AG09309 (cell line): ENCODE results near the gene RNF183.

Experiments
- DNase-seq: peaks from one replicate; pipeline ENCODE4 v3.0.0-alpha.2; 2010; ENCODE audit warnings: low read depth
- H3K4me3 ChIP-seq: 2 replicates; pipeline ENCODE4 v1.5.1; 2011; ENCODE audit warnings: mild to moderate bottlenecking, low read depth, low read length, moderate library complexity; ENCODE audit not compliant: control insufficient read depth
- TF ChIP-seq, protein P1 (sequence below): IDR thresholded peaks from 2 replicates; pipeline ENCODE4 v1.5.1; 2011; ENCODE audit warnings: mild to moderate bottlenecking, low read depth, low read length, inconsistent platforms; ENCODE audit not compliant: insufficient read depth, control insufficient read depth; ENCODE audit errors: missing control alignments

The RNF183 gene

DNA sequence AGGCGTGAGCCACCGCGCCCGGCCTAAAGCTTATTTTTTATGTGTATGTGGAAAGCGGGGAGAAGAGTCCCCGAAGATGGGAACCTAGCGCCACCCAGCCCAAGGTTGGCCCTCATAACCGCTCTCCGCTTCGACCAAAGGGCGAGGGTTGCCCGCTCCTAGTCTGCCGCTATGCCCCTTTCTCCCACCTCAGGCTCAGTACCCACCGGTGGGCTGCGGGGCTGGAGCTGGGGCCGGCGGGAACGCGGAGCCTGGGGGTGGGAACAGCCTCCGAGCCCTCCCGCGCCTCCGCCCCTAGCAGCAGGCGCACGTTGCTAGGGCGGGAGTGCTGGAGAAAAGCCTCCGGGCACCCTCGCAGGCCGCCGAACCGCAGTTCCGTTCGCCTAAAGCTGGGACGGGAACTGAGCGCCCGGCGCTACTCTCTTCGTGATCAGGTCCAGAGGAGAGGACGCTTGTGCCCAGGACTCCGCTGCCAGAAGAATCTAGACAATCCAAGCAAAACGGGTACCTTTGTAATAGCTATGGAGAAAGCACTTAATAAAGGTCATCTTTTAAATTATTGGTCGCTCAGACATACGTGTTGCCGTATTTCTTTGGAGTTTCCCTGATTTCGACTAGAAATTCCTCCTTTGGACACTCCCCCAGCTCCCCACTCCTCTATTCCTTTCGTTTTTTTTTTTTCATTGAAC lies 37.0 kb upstream of the RNF183 start, which contains the start of gene WDR31:
TSS of gene WDR31 (minus strand) at position 265 of the 689 bp plus-strand sequence. CDS start 8,253 bp downstream, outside the sequence.
- peak within 1 kb of the TSS; percentile 84 for H3K4me3 ChIP-seq
- DNase-seq: peak; percentile 55
- TF ChIP-seq, protein P1, sequence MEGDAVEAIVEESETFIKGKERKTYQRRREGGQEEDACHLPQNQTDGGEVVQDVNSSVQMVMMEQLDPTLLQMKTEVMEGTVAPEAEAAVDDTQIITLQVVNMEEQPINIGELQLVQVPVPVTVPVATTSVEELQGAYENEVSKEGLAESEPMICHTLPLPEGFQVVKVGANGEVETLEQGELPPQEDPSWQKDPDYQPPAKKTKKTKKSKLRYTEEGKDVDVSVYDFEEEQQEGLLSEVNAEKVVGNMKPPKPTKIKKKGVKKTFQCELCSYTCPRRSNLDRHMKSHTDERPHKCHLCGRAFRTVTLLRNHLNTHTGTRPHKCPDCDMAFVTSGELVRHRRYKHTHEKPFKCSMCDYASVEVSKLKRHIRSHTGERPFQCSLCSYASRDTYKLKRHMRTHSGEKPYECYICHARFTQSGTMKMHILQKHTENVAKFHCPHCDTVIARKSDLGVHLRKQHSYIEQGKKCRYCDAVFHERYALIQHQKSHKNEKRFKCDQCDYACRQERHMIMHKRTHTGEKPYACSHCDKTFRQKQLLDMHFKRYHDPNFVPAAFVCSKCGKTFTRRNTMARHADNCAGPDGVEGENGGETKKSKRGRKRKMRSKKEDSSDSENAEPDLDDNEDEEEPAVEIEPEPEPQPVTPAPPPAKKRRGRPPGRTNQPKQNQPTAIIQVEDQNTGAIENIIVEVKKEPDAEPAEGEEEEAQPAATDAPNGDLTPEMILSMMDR: no peak

DNA sequence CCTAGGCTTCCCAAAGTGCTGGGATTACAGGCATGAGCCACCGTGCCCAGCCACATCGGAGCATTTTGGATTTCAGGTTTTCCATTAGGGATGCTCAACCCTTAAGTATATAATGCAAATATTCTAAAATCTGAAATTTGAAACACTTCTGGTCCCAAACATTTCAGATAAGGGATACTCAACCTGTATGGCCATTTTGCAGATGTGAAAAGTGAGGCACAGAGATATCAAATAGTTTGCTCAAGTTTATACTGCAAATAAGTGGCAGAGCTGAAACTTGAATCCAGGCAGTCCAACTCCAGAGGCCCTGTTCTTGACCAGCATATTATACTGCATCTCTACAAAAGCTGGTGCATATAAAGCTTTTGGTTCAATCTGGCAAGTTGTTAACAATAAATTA lies 34.5 kb upstream of the RNF183 start:
- no peak overlapping the region for H3K4me3 ChIP-seq
- TF ChIP-seq, protein P1: no peak
- DNase-seq: no peak

DNA sequence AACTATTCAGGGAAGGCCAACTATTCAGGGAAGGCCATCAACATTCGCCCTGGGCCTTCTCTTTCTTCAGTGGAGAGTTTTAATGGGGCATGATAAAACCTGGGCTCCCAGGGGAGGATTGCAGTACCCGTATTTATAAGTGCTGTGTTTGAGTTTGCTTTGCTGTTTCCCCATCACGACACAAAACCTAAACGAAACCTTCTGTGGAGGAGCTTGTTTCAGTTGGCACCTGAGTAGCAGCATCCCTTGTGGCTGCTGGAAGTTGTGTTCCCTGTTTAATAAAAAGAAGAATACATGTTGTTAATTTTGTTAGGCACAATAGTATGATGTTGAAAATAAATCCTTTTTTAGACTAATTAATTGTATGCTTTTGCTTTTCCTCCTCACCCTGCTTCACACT lies 28.6 kb upstream of the RNF183 start:
- H3K4me3 ChIP-seq: no peak overlapping the region
- no peak for DNase-seq
- TF ChIP-seq, protein P1: no peak

DNA sequence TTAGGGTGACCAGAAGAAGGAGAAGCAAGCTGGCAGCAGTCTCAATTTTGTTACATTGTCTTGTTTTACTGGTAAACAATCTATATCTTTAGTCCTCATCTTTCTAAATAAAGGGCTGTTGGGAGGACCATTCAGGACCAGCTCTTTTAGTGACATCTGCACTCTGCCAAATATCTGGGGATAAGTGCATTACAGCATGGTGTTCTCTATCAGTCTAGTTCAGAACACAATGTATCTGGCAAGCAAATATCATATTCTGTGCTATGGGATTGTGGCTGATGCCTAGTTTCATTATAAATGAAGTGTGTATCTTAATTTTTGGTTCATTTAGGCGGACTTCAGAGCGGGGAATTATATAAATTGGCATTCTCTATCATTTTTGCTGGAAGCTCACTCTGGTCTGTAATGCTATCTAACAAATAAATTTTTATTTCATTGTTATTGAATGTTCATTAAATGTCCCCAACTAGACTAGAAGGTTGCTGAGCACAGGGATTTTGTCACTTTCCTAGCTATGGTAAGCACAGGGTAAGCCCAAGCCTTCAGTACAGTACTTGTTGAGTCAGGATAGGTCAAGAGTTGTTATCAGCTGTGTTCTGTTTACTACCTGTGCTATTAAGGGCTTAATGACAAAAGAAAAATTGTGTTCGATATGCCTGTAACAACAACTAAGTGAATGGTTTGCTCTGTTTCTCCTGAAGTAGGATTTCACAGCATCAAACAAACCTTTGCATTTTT lies 25.0 kb upstream of the RNF183 start:
- H3K4me3 ChIP-seq: no peak overlapping the region
- TF ChIP-seq, protein P1: no peak
- no peak for DNase-seq

DNA sequence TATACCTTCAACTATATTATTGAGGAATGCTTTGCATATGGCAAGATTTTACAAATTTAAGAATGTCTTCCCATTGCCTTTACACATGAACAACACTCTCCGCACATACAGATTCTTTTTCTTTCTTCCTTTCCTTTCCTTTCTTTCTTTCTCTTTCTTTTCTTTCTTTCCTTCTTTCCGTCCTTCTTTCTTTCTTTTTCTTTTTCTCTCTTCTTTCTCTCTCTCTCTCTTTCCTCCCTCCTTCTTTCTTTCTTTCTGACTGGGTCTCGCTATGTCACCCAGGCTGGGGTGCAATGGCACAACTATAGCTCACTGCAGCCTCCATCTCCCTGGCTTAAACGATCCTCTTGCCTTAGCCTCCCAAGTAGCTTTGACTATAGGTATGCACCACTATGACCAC lies 23.1 kb upstream of the RNF183 start:
- TF ChIP-seq, protein P1: no peak
- no peak for DNase-seq
- H3K4me3 ChIP-seq: no peak overlapping the region

DNA sequence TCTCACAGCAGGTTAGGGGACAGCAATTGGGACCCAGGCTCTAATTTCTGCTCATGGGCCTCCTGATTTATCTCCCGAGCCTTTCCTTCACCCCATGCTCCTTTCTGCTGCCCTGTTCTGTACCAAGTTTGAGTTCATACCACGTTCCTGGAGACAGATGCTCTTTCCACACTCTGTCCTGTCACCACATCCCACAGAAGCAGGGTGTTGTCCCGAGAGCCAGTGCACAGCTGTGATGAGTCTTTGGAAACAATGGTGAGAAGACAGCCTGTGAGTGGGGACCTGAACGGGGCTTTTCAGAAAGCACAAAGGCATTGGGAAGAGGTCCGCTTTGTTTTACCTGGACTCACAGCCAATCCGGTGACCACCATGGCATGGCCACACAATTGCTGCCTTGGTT lies 19.5 kb upstream of the RNF183 start:
- TF ChIP-seq, protein P1: no peak
- DNase-seq: no peak
- no peak overlapping the region for H3K4me3 ChIP-seq

DNA sequence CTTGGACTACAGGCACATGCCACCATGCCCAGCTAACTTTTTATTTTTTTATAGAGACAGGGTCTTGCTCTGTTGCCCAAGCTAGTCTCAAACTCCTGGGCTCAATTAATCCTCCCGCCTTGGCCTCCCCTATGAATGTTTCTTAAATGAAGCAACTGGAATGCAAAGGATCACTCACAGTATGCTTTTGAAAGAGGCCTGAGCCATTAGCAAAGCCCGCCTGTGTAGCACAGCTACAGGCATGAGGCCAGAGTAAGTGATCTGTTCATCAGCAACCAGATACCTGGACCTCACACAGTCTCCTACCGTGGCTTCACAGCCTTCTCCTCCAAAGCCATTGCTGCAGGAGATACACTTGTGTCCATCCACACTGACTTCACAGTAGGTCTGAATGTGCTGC lies 16.9 kb upstream of the RNF183 start:
- no peak overlapping the region for H3K4me3 ChIP-seq
- TF ChIP-seq, protein P1: no peak
- DNase-seq: no peak
